Karpas-422 (cell line): ENCODE results near the gene RNPC3. TPM values are rescaled to one million over a fixed set of nuclear protein-coding genes. Genes with fewer than 3 reads are reported as not detected.

Experiments used
- DNase-seq: peaks from one replicate; pipeline ENCODE4 v3.0.0-alpha.2; 2015
- H2AFZ ChIP-seq: fragments of 200-600 bp; sonication (generic); 2 replicates; pipeline ENCODE4 v1.6.1; 2014; ENCODE audit warnings: antibody characterized with exemption, low read length, mixed read lengths
- H3K27ac ChIP-seq: fragments of 200-600 bp; sonication (generic); 2 replicates; pipeline ENCODE4 v1.5.1; 2014; ENCODE audit warnings: mild to moderate bottlenecking, low read length, moderate library complexity
- H3K27me3 ChIP-seq: fragments of 200-600 bp; sonication (generic); 2 replicates; pipeline ENCODE4 v1.6.1; 2014; ENCODE audit warnings: low read length, mixed read lengths
- H3K36me3 ChIP-seq: fragments of 200-600 bp; sonication (generic); 2 replicates; pipeline ENCODE4 v1.6.1; 2014; ENCODE audit warnings: low read length, mixed read lengths; ENCODE audit not compliant: insufficient read depth
- H3K4me1 ChIP-seq: fragments of 200-600 bp; sonication (generic); 2 replicates; pipeline ENCODE4 v1.6.1; 2014; ENCODE audit warnings: mild to moderate bottlenecking, low read length, mixed read lengths
- H3K4me2 ChIP-seq: fragments of 200-600 bp; sonication (generic); 2 replicates; pipeline ENCODE4 v1.6.1; 2014; ENCODE audit warnings: low read length, low read depth, mild to moderate bottlenecking; ENCODE audit not compliant: poor library complexity, severe bottlenecking
- H3K4me3 ChIP-seq: fragments of 200-600 bp; sonication (generic); 2 replicates; pipeline ENCODE4 v1.5.1; 2014; ENCODE audit warnings: mild to moderate bottlenecking, antibody characterized with exemption, low read length, mixed read lengths
- H3K79me2 ChIP-seq: fragments of 200-600 bp; sonication (generic); 2 replicates; pipeline ENCODE4 v1.6.1; 2014; ENCODE audit warnings: mild to moderate bottlenecking, low read length, mixed read lengths
- H3K9ac ChIP-seq: fragments of 200-600 bp; sonication (generic); 2 replicates; pipeline ENCODE4 v1.6.0; 2014; ENCODE audit warnings: low read length
- H3K9me2 ChIP-seq: fragments of 200-600 bp; sonication (generic), shearing (Covaris generic); replicated peaks from 2 replicates; pipeline ENCODE4 v1.6.0; 2014; ENCODE audit warnings: mild to moderate bottlenecking, low read length, moderate library complexity; ENCODE audit not compliant: insufficient read depth
- H3K9me3 ChIP-seq: fragments of 300-700, 200-600 bp; sonication (generic); 2 replicates; pipeline ENCODE4 v1.6.1; 2014; ENCODE audit warnings: low read length, mixed read lengths
- H4K20me1 ChIP-seq: fragments of 200-600 bp; sonication (generic); 2 replicates; pipeline ENCODE4 v1.6.1; 2014; ENCODE audit warnings: mild to moderate bottlenecking, antibody characterized with exemption, low read length, low read depth; ENCODE audit not compliant: insufficient read depth
- total RNA-seq: library from RNA; depleted of rRNA; stranded (reverse); fragments of >200 nt; shearing (Covaris generic); gene quantifications from 2 replicates; pipeline ENCODE4 v1.2.3, GENCODE V29; 2014; ENCODE audit warnings: low replicate concordance; rRNA removed

The RNPC3 gene
- 18.1 and 26.0 TPM in 2 replicates for total RNA-seq

DNA sequence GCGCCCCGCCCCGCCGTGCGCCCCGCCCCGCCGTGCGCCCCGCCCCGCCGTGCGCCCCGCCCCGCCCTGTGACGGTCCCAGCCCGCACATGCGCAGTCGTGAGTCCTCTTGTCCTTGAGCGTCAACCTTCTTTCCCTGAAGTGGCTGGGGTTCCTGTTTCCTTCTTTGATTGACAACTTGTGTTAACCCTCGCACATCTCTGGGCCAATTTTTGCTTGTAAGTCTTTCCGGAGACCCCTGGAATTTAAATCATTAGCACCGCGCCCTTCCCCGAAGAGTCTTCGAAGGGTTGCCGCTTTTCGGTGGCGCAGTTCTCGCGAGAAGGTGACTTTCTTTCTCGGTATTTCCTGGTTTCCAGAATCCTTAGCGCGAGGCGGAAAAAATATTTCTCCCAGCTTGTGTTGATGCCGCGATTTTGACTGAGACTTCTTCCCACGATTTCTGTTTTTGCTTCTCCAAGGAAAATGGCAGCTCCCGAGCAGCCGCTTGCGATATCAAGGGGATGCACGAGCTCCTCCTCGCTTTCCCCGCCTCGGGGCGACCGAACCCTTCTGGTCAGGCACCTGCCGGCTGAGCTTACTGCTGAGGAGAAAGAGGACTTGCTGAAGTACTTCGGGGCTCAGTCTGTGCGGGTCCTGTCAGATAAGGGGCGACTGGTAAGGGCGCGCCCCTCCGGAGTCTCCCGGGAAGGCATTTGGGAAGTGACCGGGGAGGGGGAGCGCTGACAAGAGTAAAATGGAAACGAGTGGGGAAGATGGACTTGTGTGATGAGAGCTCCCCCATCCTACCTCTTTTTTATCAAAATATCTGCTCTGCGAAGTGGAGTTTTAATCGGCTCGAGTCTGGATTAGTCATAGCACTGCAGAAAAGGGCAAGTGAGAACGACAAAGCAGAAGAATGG, at the start of gene RNPC3:
Gene RNPC3 (plus strand): TSS at position 93 of the 901 bp plus-strand sequence. CDS start 372 bp downstream, at position 465.
- 0 out of 2 replicates have a peak, but pooled peaks cover 3% of the 10 kb centered on the region for H3K9me2 ChIP-seq
- peak within 1 kb of the TSS; percentile 73 for H3K4me2 ChIP-seq
- peak within 1 kb of the TSS; percentile 96 for H3K4me3 ChIP-seq
- no peaks in the 10 kb centered on the region for H4K20me1 ChIP-seq
- H3K27me3 ChIP-seq: no peaks in the 10 kb centered on the region
- peak within 1 kb of the TSS; percentile 95 for H3K9ac ChIP-seq
- peak; percentile 93 for DNase-seq
- peaks cover 33% of the 10 kb centered on the region for H3K36me3 ChIP-seq
- H3K27ac ChIP-seq: peak within 1 kb of the TSS; percentile 75
- peak within 1 kb of the TSS; percentile 88 for H2AFZ ChIP-seq
- H3K4me1 ChIP-seq: peaks cover 20% of the 10 kb centered on the region
- H3K79me2 ChIP-seq: peaks cover 51% of the 10 kb centered on the region
- no peaks in the 10 kb centered on the region for H3K9me3 ChIP-seq

DNA sequence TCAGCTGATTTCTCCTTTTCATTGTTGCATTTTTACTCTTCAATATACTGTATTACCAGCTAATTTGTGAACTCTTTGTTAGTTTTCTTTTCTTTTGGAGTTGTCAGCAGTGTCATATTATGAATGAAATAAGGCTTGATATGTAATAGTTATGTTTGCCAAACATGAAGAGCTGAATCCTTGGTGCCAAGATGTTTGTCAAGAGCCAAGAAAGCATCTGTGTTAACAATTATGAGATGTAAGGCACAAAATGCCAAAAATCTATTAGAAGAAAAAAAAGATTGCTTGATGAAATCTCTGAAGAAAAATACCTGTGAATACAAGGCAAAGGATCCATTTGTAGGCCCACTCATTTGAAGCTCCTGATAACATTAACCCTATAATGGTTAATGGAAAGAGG, 48.4 kb upstream of the RNPC3 start:
- H3K79me2 ChIP-seq: no peaks in the 10 kb centered on the region
- H2AFZ ChIP-seq: no peak overlapping the region
- no peak overlapping the region for H3K27ac ChIP-seq
- no peaks in the 10 kb centered on the region for H3K36me3 ChIP-seq
- H3K27me3 ChIP-seq: no peaks in the 10 kb centered on the region
- H3K4me3 ChIP-seq: no peak overlapping the region
- no peaks in the 10 kb centered on the region for H3K4me1 ChIP-seq
- no peak for DNase-seq
- H3K9me2 ChIP-seq: 0 out of 2 replicates have a peak, but pooled peaks cover 6% of the 10 kb centered on the region
- no peak overlapping the region for H3K4me2 ChIP-seq
- H3K9me3 ChIP-seq: no peaks in the 10 kb centered on the region
- no peaks in the 10 kb centered on the region for H4K20me1 ChIP-seq
- no peak overlapping the region for H3K9ac ChIP-seq

- Histone ChIP-seq H3K9me3 (no peaks in the 10 kb centered on the region), H3K4me1 (no peaks in the 10 kb centered on the region), H3K4me3 (no peak overlapping the region), H3K36me3 (no peaks in the 10 kb centered on the region), H2AFZ (no peak overlapping the region), H4K20me1 (no peaks in the 10 kb centered on the region), H3K79me2 (no peaks in the 10 kb centered on the region), H3K27me3 (no peaks in the 10 kb centered on the region), H3K9ac (no peak overlapping the region), H3K4me2 (no peak overlapping the region), H3K27ac (no peak overlapping the region), H3K9me2 (no peaks in the 10 kb centered on the region)
- DNase-seq: no peak
Observed at GRCh38 chr1:103489935-103490334, 35.6 kb upstream of the RNPC3 start.

DNA sequence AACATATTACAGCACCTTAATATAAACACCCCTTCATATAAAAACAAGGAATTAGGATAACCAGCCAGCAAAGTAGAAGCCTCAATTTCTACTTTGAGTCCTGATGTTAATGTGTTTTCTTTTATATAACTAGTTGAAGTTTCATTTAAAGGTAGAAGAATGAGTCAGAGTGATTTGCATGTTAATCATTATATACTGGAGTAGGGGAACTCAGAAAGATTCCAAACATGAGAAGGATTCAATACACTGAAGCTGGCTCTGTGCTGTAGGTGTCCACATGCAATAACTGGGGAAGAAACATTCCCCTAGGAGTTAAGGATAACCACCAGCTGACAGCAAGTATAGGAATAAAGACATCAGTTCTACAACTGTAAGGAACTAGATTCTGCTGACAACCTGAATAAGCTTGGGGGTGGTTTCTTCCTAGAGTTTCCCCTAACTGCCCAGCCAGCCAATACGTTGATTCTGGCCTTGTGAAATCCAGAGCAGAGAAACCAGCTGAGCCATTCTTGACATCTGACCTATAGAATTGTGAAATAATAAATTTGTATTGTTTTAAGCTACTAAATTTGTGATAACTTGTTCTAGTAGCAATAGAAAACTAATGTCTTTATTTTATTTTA, 33.4 kb upstream of the RNPC3 start:
- no peaks in the 10 kb centered on the region for H3K9me2 ChIP-seq
- no peak overlapping the region for H3K4me3 ChIP-seq
- H3K9me3 ChIP-seq: no peaks in the 10 kb centered on the region
- H2AFZ ChIP-seq: no peak overlapping the region
- no peaks in the 10 kb centered on the region for H3K27me3 ChIP-seq
- H3K27ac ChIP-seq: no peak overlapping the region
- no peak for DNase-seq
- H3K4me1 ChIP-seq: no peaks in the 10 kb centered on the region
- H3K79me2 ChIP-seq: no peaks in the 10 kb centered on the region
- H3K4me2 ChIP-seq: no peak overlapping the region
- no peak overlapping the region for H3K9ac ChIP-seq
- no peaks in the 10 kb centered on the region for H3K36me3 ChIP-seq
- H4K20me1 ChIP-seq: no peaks in the 10 kb centered on the region

DNA sequence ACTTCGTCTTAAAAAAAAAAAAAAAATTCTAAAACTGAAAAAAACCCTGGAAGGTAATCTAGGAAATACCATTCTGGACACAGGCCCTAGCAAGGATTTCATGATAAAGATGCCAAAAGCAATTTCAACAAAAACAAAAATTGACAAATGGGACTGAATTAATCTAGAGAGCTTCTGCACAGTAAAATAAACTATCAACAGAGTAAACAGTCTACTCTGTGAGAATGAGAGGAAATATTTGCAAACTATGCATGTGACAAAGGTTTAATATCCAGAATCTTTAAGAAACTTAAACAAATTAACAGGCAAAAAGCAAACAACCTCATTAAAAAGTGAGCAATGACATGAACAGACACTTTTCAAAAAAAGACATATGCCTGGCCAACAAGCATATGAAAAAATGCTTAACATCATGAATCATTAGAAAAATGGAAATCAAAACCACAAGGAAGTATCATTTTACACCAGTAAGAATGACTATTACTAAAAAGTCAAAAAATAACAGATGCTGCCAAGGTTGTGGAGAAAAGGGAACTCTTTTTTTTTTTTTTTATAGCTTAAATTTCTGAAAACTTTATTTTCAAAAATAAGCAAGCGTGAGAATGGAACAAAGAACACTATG, 29.4 kb upstream of the RNPC3 start:
- Histone ChIP-seq H2AFZ (no peak overlapping the region), H3K4me3 (no peak overlapping the region), H3K4me1 (no peaks in the 10 kb centered on the region), H3K79me2 (no peaks in the 10 kb centered on the region), H3K36me3 (no peaks in the 10 kb centered on the region), H3K9me3 (no peaks in the 10 kb centered on the region), H4K20me1 (no peaks in the 10 kb centered on the region), H3K9me2 (no peaks in the 10 kb centered on the region), H3K9ac (no peak overlapping the region), H3K4me2 (no peak overlapping the region), H3K27me3 (no peaks in the 10 kb centered on the region), H3K27ac (no peak overlapping the region)
- DNase-seq: no peak

DNA sequence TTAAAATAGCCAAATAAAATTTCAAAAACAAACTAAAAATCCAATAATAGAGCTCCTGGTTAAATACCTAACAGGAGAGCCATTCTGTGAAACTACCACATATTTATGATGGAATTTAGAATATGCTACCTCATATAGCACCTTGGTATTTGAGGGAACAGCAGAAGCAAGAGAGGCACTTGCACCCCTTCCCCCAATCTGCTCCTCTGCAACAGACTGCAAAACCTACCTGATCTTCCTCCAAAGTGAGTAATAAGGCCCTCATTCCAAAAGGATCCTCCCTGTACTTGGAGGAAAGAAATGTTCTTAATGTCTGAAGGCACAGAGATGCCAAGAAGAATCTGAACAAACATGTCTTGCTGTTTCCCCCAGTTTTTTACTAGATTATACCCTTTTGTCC, 28.1 kb upstream of the RNPC3 start:
- H3K79me2 ChIP-seq: no peaks in the 10 kb centered on the region
- H3K4me3 ChIP-seq: no peak overlapping the region
- H3K9ac ChIP-seq: no peak overlapping the region
- H3K36me3 ChIP-seq: no peaks in the 10 kb centered on the region
- H3K9me2 ChIP-seq: no peaks in the 10 kb centered on the region
- no peak overlapping the region for H3K27ac ChIP-seq
- H3K27me3 ChIP-seq: no peaks in the 10 kb centered on the region
- no peak overlapping the region for H2AFZ ChIP-seq
- H3K9me3 ChIP-seq: no peaks in the 10 kb centered on the region
- no peak for DNase-seq
- no peak overlapping the region for H3K4me2 ChIP-seq
- H4K20me1 ChIP-seq: no peaks in the 10 kb centered on the region
- no peaks in the 10 kb centered on the region for H3K4me1 ChIP-seq

GRCh38 chr1:103509250-103509649, 16.2 kb upstream of the RNPC3 start:
- H3K9ac ChIP-seq: no peak overlapping the region
- H3K36me3 ChIP-seq: no peaks in the 10 kb centered on the region
- no peaks in the 10 kb centered on the region for H4K20me1 ChIP-seq
- no peak overlapping the region for H3K27ac ChIP-seq
- no peaks in the 10 kb centered on the region for H3K9me2 ChIP-seq
- H3K9me3 ChIP-seq: no peaks in the 10 kb centered on the region
- no peaks in the 10 kb centered on the region for H3K79me2 ChIP-seq
- no peak for DNase-seq
- H3K4me2 ChIP-seq: no peak overlapping the region
- H3K4me1 ChIP-seq: no peaks in the 10 kb centered on the region
- no peak overlapping the region for H2AFZ ChIP-seq
- no peak overlapping the region for H3K4me3 ChIP-seq
- no peaks in the 10 kb centered on the region for H3K27me3 ChIP-seq

DNA sequence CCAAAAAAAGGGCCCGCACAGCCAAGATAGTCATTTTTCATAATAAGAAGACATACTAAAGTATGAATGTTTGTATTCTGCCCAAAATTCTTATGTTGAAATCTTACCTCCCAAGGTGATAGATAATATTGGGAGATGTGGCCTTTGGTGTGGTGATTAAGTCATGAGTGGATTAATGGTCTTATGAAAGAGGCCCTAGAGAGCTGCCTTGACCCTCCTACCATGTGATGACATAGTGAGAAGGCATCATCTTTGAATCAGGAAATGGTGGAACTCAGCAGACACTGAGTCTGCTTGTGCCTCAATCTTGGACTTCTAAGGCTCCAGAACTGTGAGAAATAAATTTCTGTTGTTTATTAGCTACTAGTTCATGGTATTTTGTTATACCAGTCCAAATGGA, 11.8 kb upstream of the RNPC3 start:
- Histone ChIP-seq H3K36me3 (no peaks in the 10 kb centered on the region), H3K9me3 (no peaks in the 10 kb centered on the region), H3K4me2 (no peak overlapping the region), H3K4me3 (no peak overlapping the region), H3K9me2 (no peaks in the 10 kb centered on the region), H2AFZ (no peak overlapping the region), H3K79me2 (no peaks in the 10 kb centered on the region), H3K27ac (no peak overlapping the region), H3K27me3 (no peaks in the 10 kb centered on the region), H3K4me1 (peaks cover 4% of the 10 kb centered on the region), H4K20me1 (no peaks in the 10 kb centered on the region), H3K9ac (no peak overlapping the region)
- no peak for DNase-seq
